Measurements from ENCODE around the gene TRIM47. TPM values are rescaled to one million over a fixed set of nuclear protein-coding genes. Genes with fewer than 3 reads are reported as not detected.

The TRIM47 gene
- total and polyA plus RNA-seq, 2 of the 13 experiments (the other 11 are each of a cell fraction or from before 2014, with no cell fraction given), result 33.5 to 82.0 TPM

GRCh38 chr17:75855310-75856061 is 22.9 kb downstream of the TRIM47 start, which contains the start of gene WBP2 (continued):
- TF ChIP-seq ZNF513 (CRISPR knock-in tag; conservative IDR thresholded peaks at IDR 0.05) (peak; percentile 100), HMGA1 (CRISPR knock-in tag; conservative IDR thresholded peaks at IDR 0.05) (no peak), DNMT3B (CRISPR knock-in tag; conservative IDR thresholded peaks at IDR 0.05) (0 out of 2 replicates have a peak, but pooled peaks have one; percentile 56), ZNF570 (CRISPR knock-in tag; IDR thresholded peaks at IDR 0.05; ENCODE audit: borderline replicate concordance) (no peak), YEATS2 (CRISPR knock-in tag; IDR thresholded peaks at IDR 0.05; ENCODE audit: borderline replicate concordance) (peak; percentile 78; the same call in 1 of the 2 replicates), ZNF512 (CRISPR knock-in tag; IDR thresholded peaks at IDR 0.05) (no peak), SAFB2 (CRISPR knock-in tag; IDR thresholded peaks at IDR 0.05; ENCODE audit: borderline replicate concordance, low read depth) (peak; percentile 62), PRDM10 (CRISPR knock-in tag; IDR thresholded peaks at IDR 0.05; ENCODE audit: low read depth) (peak; percentile 82; the same call in 1 of the 2 replicates), JUNB (CRISPR knock-in tag; IDR thresholded peaks at IDR 0.05; ENCODE audit: borderline replicate concordance) (no peak), ZGPAT (CRISPR knock-in tag; IDR thresholded peaks at IDR 0.05) (peak; percentile 91), MLXIP (CRISPR knock-in tag; IDR thresholded peaks at IDR 0.05; ENCODE audit: borderline replicate concordance) (no peak), ZBTB10 (CRISPR knock-in tag; IDR thresholded peaks at IDR 0.05; ENCODE audit: borderline replicate concordance) (peak; percentile 55)

All from HepG2 (cell line).